Retina (tissue), 1 donor: ENCODE results near the gene PAFAH1B2.

ENCODE experiments used
- DNase-seq: peaks from one replicate; pipeline ENCODE4 v3.0.0-alpha.2; 2016

The PAFAH1B2 gene

DNA sequence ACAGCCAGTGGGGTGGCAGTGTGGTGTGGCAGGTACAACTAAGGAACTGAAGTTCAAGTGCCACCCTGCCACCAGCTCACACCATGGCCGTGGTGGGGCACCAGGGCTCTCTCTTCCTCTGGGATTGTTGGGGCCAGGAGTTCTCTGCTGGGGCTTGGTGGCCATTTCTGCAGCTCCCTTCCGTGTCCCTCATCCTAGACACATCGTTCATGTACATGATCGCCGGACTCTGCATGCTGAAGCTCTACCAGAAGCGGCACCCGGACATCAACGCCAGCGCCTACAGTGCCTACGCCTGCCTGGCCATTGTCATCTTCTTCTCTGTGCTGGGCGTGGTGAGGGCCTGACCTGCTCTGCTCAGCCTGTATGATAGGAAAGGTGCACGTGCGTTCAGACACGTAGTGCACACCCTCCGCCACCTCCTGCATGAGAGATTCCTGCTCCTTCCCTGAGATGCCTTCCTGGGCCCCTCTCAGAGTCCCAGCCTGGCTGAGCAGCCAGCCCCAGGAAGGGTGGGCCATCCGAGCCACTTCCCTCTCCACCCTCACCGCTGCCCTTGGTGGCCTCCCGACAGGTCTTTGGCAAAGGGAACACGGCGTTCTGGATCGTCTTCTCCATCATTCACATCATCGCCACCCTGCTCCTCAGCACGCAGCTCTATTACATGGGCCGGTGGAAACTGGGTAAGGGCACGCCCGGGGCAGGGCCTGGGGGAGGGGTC lies 47.8 kb downstream of the PAFAH1B2 start:
- DNase-seq: no peak

DNA sequence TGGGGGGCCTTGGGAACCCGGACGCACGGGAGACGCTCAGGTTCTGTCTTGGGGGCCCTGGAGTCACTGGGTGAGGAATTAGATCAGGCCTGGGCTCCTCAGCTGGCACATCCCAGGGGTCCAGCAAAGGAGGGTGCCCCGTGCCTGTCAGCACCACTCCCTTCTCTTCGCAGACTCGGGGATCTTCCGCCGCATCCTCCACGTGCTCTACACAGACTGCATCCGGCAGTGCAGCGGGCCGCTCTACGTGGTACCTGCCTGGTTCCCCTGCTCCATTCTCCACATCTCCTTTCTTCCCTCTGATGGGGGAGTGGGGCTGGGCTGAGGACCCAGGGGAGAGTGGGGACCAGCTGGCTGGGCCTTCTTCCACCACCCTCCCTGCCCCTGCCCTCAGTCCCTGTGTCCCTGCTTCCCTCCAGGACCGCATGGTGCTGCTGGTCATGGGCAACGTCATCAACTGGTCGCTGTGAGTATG lies 48.4 kb downstream of the PAFAH1B2 start:
- no peak for DNase-seq

DNA sequence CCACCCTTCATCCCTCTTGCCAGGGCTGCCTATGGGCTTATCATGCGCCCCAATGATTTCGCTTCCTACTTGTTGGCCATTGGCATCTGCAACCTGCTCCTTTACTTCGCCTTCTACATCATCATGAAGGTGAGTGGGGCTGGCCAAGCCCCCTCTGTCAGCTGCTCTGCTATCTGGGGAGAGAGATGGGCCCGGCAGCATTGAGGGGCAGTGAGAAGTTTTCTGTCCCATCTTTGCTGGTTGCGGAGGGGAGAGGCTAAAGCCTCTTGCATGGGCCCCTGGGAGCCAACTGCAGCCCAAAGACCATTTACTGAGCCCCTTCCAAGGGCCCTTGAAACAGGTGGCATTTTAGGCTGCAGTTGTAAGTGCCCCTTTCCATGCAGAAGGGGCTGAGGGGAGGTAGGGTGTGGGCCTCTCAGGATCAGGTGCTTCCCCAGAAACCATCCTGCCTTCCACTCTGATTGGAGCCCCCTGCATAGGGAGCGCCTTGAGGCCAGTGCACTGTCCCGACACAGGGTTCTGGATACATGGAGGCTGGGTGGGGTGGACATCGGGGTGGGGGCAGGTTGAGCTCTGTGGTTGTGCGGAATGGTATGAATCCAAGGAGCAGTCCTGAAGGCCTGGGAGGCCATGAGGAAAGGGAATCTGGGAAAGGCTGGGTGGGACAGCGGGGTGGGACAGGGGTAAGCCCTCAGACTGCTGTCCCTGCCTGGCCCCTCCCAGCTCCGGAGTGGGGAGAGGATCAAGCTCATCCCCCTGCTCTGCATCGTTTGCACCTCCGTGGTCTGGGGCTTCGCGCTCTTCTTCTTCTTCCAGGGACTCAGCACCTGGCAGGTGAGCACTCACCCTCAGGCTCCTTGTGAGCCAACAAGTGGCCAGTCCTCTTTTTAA lies 49.3 kb downstream of the PAFAH1B2 start:
- no peak for DNase-seq

DNA sequence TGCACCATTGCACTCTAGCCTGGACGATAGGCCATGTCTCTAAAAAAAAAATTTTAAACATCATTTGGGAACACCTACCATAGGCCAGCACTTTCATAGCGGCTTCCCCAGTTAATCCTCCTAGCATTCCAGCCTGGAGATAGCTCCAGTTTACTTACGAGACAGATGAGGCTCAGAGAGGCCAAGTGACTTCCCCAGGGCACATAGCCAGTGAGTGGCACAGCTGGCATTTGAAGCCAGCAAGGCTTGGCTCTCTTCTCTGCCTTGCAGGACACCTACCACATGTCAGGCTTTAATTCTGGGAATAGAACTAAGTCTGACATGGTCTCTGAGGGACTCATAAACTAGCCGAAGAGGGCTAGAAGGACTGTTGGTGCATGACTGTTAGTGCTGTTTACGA lies 50.2 kb downstream of the PAFAH1B2 start:
- DNase-seq: no peak

DNA sequence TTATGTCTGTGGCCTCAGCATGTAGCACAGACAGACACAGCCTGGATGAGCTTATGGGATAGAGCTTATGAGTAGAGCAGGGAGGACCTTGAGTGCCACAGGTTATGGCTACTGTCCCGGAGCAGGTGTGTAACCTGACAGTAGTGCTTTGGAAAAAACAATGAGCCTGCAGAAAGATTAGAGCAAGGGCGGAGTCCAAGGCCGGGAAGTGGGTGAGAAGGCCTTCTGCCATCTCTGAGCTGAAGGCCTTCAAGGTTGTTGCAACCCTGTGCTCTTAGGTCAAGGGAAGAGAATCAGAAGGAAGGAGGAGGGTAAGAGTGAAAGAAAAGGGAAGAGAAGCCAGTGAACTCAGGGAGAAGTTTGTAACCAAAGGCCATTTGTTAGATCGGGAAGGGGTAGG lies 51.2 kb downstream of the PAFAH1B2 start:
- DNase-seq: no peak

DNA sequence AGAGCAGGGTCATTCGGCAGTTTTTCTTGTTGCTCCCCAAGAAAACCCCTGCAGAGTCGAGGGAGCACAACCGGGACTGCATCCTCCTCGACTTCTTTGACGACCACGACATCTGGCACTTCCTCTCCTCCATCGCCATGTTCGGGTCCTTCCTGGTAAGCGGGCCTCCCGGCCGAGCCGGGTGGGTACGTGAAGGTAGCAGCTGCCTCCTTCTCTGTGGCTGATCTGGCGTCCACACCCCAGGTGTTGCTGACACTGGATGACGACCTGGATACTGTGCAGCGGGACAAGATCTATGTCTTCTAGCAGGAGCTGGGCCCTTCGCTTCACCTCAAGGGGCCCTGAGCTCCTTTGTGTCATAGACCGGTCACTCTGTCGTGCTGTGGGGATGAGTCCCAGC lies 51.7 kb downstream of the PAFAH1B2 start:
- no peak for DNase-seq

DNA sequence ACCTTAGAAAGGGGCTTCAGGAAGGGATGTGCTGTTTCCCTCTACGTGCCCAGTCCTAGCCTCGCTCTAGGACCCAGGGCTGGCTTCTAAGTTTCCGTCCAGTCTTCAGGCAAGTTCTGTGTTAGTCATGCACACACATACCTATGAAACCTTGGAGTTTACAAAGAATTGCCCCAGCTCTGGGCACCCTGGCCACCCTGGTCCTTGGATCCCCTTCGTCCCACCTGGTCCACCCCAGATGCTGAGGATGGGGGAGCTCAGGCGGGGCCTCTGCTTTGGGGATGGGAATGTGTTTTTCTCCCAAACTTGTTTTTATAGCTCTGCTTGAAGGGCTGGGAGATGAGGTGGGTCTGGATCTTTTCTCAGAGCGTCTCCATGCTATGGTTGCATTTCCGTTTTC lies 52.9 kb downstream of the PAFAH1B2 start:
- DNase-seq: no peak

DNA sequence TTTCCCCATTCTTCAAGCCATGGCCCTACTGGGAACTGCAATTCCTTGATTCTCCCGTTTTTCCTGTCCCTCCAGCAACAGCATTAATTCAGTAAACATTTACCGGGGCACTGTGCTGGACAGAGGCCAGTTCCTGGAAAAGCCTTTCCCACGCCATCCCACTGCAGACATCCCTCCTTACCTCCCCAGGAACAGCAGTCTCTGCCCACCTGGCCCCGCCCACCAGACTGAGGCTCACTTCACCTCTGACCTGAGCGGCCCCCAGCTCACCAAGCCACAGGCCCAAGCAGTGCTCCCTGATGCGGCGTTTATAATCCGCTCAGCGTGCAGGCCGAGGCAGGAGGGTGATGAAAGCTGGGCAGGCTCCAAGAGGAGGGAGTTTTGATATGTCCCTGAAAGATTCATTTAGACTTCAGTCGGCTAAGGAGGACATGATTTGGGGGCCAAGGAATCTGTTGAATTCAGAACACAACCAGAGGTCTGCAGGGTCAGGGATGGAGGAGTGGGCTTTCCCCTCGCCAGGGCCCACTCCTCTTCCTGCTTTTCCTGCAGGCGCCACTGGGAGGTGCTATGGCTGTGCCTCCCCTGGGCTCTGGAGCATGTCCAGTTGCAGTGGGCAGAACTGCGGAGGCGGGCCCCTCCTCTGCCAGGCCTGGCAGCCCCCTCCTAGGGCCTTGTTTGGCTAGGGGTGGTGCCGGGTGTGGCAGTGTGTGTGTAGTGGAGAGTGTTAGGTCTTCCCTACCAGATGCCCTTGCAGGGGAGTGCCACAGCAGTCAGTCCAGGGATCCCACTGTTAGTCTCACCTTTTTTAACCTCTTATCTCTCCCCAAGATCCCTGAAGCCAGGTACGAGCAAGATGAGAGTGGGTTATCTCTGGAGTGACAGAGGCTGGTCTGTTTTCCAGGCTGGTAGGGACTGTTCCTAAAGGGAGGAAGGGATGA lies 53.7 kb downstream of the PAFAH1B2 start:
- no peak for DNase-seq

DNA sequence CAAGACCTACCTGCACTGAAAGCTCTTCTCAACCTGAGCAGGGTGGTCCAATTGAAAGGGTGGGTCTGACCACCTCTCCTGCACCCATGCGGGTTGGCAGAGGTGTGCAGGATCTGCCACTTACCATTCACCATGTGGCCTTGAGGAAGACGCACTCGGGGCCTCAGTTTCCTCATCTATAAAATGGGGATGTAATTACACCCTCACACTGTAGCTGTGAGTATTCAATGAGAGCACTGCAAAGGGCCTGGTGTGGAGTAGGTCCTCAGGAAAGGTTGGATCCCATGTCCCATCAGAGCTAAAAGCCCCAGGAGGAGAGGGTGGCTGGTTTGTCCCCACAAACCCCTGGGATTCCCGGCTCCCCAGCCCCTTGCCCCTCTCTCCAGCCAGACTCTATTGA lies 54.5 kb downstream of the PAFAH1B2 start:
- no peak for DNase-seq

DNA sequence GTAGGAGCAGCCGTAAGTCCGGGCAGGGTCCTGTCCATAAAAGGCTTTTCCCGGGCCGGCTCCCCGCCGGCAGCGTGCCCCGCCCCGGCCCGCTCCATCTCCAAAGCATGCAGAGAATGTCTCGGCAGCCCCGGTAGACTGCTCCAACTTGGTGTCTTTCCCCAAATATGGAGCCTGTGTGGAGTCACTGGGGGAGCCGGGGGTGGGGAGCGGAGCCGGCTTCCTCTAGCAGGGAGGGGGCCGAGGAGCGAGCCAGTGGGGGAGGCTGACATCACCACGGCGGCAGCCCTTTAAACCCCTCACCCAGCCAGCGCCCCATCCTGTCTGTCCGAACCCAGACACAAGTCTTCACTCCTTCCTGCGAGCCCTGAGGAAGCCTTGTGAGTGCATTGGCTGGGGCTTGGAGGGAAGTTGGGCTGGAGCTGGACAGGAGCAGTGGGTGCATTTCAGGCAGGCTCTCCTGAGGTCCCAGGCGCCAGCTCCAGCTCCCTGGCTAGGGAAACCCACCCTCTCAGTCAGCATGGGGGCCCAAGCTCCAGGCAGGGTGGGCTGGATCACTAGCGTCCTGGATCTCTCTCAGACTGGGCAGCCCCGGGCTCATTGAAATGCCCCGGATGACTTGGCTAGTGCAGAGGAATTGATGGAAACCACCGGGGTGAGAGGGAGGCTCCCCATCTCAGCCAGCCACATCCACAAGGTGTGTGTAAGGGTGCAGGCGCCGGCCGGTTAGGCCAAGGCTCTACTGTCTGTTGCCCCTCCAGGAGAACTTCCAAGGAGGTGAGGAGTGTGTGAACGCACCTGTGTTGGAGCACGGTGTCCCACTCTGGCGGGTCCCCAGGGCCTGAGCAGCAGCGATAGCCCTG lies 55.2 kb downstream of the PAFAH1B2 start, which contains the start of gene TAGLN:
TSS of gene TAGLN (plus strand) at position 318 of the 863 bp plus-strand sequence. CDS start 3,644 bp downstream, outside the sequence.
- peak; percentile 43 for DNase-seq

DNA sequence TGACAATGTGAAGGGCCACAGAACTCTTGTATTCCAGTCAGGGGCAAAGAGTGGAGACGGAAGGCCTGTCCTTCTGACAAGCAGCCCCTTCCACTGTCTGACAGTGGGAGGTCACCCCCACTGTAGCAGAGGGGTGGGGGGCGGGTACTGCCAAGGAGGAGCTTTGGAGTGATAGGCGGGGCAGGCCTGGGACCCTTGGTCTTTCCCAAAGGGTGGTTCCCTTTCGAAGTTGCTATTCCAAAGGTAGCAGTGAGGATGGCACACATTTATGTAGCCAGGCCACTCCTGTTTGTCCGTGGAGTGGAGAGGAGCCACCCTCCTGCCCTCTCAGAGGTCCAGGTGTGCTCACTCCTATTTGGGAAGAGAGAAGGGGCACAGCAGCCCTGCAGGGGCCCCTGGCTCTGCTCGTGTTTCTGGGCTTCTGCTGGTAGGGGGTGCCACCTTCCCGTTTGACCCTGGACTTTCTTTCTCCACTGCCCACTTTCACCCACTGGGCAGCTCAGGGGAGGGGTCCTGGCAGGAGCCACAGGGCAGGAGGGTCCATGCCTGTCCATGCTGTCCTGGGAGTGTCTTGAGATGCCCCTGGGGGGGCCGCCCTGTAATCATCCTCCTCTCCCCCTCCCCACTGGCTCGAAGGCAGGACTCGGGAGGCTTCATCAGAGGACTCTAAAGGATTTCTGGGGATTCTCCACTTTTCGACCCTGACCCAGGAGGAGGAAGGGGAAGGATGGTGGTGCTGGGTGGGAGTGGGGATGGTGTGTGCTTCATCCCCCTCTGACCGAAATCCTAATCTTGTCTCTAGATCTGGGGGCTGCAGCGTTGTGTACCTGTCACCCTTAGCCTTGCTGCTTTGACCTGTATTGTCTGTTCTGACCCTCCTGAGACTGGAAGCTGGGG lies 56.1 kb downstream of the PAFAH1B2 start:
- no peak for DNase-seq

DNA sequence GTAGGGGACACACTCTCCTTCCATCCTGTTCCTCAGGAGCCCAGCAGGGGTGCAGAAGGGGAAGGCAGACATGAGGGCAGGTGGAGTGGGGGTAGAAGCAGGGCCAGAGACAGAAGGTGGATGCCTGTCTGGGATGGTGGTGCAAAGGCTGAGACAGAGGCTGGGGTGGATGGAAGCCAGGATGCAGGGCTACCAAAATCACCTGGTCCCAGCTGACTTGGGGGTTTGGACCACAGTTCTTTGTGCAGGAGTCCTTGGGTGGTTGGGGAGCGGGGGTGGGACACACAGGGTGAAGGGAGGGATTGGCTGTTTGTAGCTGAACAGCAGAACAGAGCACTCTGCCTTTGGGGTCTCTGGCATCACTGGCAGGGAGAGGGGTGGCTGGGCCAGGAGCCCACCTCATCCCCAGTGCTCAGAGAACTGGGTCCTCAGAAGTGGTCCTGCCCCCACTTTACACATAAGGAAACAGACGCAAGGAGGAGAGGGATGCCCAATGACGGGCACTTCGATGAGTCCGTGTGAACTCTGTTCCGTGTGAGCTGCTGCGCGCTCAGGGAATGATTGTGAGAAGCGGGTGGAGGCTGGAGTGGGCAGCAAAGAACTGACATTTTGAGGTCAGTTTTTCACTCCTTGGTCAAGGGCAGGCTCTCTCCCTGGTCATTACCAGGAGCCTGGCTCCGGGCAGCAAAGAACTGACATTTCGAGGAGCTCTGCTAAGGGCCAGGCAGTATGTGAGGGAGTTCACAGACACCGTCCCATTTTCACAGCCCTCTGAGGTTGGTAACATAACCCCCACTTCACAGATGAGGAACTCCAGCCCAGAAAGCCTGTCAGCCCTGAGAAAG lies 56.9 kb downstream of the PAFAH1B2 start:
- no peak for DNase-seq

DNA sequence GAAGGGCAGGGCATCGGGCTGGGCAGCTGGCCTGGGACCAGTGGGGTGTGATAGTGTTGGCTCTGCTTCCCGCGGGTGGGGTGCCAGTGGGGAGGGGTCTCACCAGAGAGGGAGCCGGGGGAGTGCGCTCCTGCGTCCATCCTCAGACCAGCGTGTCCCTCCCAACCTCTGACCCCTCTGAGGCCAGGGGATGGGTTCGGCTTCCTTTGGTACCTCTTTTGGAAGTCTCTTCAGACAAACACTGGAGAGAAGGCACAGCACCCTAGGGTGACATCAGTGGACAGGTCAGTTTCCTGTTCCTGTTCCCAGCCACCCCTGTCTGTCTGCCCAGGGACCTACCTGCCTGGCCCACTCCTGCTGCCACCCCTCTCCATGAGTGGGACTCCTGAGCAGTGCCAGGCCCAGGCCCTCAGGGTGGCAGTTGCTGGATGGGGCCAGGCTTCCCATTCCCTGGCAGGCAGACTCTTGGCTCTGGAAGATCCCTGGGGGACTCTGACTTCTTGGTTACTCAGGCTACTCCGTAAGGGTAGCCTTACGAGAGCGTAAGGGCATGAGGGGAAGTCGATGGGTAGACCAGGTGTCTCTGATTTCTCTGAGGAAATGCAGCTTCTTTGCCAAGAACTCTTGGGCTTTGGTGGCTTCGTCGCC lies 57.7 kb downstream of the PAFAH1B2 start:
- DNase-seq: no peak

DNA sequence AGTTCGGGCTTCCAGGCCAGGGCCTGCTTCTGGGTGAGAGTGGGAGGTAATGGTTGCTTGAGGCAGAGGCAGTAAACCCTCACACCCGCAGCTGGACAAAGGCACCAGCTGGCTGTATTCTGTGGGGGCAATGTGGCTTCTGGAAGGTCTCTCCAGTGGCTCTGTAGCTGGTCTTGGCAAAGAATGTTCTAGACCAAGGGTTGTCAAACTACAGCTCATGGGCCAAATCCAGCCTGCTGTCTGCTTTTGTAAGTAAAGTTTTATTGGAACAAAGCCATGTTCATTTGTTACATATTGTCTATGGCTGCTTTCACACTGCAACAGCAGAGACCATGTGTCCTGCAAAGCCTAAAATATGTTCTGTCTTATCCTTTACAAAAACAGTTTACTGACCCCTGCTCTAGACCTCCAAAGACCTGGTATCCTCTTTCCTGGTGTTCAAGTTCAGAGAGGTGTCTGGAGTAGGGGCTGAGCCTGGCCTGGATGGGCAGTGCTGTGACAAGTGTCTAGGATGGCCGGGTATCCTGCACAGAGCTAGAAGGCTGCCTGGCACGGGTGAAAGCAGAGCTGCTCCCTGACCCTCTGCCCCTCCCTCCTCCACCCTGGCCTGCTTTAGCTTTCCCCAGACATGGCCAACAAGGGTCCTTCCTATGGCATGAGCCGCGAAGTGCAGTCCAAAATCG lies 58.4 kb downstream of the PAFAH1B2 start:
- no peak for DNase-seq

DNA sequence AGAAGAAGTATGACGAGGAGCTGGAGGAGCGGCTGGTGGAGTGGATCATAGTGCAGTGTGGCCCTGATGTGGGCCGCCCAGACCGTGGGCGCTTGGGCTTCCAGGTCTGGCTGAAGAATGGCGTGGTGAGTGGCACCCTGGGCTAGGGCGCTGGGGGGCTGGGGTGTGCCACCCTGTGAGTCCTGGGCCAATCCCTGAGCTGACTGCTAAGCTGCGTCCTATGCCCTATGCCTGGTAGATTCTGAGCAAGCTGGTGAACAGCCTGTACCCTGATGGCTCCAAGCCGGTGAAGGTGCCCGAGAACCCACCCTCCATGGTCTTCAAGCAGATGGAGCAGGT lies 59.0 kb downstream of the PAFAH1B2 start:
- no peak for DNase-seq

DNA sequence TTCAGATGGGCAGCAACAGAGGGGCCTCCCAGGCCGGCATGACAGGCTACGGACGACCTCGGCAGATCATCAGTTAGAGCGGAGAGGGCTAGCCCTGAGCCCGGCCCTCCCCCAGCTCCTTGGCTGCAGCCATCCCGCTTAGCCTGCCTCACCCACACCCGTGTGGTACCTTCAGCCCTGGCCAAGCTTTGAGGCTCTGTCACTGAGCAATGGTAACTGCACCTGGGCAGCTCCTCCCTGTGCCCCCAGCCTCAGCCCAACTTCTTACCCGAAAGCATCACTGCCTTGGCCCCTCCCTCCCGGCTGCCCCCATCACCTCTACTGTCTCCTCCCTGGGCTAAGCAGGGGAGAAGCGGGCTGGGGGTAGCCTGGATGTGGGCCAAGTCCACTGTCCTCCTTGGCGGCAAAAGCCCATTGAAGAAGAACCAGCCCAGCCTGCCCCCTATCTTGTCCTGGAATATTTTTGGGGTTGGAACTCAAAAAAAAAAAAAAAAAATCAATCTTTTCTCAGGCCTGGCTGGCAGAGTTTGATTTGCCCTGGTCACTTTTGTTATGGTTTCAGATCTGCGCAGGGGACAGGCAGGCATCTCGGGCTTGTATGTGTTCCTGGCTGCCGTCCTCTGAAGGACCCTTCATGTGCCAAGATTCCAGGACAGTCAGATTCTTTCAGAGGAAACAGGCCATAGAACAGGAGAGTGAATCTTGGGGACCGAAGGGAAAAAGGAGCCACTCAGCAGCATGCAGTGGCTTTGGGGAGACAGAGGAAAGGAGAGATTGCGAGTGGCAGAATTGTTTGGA lies 60.4 kb downstream of the PAFAH1B2 start:
- DNase-seq: no peak

DNA sequence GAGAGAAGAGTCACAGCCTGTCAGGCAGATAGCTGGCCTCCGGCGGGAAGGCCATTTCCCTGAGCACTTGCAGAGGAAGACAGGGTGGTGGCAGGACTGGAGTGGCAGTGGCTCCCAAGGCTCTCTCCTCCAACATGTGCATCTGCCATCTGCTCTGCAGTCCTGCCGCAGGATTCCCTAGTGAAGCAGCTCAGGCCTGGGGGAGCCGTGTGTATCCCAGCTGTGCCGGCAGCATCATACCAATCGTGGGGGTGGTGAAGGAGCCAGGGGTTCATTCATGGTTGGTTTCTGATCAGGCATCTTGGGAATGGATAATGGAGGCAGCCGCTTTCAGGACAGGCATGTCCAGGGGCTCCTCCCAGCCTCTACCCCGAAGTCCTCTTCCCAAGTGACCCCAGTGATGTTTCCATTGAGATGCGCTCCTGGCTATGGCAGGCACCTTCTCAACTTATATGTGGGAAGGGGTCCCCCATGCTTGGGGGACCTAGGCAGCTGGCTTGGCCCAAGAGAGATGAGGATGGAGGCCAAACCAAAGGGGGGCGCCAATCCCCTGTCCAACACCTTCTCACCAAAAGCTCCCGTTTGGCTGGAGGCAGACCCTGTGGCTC lies 61.2 kb downstream of the PAFAH1B2 start:
- DNase-seq: no peak
